ENCODE measurements around the gene CYP2W1.
"Not testable (repeated sequence)": the region's sequence is repeated elsewhere in the genome, so short reads cannot be mapped to it uniquely, and the experiment has no call there.

The CYP2W1 gene

DNA sequence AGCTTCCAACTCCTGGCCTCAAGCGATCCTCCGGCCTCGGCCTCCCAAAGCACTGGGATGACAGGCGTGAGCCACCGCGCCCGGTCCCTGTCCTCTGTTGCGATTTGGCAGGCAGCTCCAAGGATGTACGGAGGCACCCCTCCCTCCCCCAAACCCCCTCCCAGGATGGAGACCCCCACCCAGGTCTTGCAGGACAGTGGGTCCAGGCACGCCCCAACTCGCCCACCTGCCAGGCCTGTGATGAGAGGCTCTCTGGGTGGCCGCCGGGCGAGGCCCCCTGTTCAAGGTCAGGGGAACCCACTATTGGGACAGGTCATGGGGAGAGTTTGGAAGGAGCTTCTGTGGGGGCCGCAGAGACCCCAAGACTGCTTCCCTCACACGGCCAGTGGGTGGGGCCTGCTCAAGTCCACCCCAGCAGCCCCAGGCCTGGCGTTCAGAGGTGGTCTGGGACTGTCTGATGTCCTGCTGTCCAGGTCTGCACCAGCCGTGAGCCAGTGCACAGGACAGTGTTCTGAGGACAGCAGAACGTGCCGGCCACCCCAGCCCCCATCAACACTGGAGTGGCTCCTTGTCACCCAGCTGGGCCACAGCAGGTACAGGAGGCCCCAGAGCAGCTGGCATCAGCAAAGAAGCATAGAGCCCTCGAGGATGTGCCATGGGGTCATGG lies 31.0 kb upstream of the CYP2W1 start:
- no peak for DNase-seq

DNA sequence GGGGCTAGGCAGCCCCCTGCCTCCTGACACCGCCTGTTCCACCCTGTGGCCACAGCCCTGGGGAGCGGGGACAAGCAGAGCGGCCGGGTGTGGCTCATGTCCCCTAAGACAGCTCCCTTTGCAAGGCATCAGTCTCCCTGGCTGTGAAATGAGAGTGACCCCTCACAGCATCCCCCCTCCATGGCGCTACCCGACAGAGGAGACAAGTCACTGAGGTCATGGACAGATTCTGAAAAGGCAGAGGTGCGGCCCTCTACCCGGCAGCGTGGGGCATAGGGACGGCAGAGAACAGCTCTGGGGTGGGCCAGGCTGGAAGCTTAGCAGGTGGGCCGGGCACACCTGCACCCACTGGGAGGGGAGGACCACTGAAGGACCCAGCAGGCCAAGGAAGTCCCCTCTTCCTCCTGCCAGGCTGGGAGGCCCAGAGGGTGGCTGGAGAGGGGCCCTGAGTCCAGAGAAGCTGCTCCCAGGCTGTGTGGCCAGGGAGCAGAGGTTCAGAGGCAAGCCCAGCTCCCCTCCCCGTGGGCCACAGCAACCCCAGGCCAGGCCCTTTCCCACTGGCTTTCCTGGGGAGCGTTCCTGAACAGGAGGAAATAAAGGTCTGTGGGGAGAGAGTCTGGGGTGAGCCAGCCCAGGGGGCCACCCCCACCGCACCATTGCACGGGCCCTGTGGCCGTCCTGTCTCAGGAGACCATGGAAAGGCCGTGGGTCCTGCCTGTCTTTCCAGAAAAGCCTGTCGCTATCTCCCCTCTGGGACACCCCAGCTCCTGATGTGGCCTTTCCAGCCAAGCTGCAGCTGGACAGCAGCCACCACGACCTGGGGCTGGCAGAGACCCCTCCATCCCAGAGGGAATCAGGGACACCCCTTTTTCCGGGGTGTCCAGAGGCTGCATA lies 30.2 kb upstream of the CYP2W1 start:
- no peak for DNase-seq

DNA sequence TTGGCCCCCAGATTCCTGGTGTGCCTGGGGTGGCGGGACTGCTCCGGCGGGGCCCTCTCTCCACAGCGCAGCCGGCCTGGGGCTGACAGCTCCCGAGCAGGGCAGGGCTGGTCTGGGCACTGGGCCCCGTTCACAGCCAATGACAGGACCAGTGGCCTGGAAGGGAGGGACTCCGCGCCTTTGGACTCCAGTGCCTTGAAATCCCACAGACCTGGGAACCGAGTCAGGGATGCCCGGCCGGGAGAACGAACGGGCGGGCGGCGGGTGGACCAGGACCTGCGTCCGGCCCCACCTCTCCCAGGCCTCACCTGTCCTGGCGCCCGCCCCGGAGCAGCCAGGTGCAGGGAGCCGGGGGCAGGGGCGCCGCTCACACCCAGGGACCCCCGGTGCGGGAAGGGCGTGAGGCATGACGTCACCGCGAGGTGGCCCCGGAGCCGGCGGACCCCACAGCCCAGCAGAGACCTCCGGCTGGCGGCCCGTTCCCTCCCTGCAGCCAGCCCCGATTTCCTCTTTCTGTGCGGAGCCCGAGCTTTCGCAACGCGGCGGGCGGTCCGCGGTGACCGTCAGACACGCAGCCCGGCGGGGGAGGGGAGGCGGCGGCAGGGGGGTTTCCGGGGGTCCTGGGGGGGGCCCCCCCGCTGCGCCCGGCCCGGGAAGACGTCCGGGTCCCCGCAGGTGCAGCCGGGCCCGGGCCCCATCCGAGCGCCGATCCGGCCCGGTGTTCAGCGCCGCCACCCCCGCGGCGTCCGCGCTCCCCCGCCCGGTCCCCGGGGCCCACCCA lies 29.2 kb upstream of the CYP2W1 start:
- peak in 1 of 5 experiments; percentile 23 for DNase-seq

DNA sequence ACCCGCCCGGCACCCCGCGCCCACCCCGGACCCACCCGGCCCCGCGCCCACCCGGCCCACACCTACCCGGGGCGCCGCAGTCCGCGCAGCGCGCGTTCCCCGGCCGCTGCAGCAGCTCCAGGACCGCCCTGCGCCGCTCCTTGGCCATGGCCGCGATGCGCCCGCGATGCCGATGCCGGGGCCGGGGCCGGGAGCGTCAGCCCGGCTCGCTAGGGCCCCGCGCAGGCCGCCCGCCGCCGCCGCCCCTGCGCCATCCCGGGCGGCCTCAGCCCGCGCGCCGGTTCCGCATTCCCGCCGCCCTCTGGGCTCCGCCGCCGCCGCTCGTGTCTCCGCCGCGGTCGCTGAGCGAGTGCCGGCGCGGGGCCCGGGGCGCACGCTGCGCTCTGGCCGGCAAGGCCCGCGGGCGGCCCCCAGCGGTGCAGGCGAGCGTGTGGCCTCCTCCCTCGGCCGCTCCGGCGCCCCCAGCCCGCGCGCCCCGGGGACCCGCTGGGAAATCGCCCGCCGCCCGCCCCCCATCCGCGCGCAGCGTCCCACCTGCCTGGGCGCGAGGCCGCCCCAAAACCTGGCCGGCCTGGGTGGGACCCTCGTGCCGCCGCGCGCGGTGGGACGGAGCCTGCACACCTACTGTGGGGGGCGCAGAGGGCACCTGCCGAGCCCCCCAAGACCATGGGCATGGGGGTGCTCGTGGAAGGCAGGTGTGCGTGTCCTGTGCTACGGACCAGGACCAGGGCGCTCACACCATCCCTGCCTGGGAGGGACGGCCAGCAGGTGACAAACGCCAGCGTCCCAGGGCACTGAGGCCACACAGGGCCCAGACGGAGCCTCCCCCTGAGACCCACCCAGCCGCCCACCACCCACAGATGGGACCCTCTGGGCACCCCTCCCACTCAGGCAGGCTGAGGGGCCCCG lies 28.4 kb upstream of the CYP2W1 start, which contains the start of gene ADAP1:
ADAP1 (minus strand) TSS at position 351 of the 909 bp plus-strand sequence; CDS start at position 148, 203 bp downstream.
- peak in 3 of 5 experiments; percentile 27 to 61 (median 60) for DNase-seq

DNA sequence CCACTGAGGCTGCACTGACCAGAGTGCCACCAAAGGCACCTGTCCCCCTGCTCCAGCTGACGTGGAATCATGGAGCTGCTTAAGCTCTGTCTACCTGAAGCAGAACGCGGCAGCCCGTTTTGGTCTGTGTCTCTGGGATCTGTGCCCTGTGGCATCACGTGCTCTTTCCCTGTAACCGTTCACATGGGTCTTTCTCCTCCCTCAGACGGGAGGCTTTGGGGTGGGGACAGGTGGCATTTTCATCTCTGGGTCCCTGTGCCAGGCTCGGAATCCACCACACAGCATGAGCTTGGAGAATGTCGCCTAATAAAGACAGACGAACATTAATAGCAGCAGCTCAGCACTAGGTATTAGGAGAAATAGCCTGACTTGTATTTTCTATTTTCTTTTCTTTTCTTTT lies 26.9 kb upstream of the CYP2W1 start:
- DNase-seq = no peak

GRCh38 chr7:957418-958220 lies 25.4 kb upstream of the CYP2W1 start:
- no peak for DNase-seq

DNA sequence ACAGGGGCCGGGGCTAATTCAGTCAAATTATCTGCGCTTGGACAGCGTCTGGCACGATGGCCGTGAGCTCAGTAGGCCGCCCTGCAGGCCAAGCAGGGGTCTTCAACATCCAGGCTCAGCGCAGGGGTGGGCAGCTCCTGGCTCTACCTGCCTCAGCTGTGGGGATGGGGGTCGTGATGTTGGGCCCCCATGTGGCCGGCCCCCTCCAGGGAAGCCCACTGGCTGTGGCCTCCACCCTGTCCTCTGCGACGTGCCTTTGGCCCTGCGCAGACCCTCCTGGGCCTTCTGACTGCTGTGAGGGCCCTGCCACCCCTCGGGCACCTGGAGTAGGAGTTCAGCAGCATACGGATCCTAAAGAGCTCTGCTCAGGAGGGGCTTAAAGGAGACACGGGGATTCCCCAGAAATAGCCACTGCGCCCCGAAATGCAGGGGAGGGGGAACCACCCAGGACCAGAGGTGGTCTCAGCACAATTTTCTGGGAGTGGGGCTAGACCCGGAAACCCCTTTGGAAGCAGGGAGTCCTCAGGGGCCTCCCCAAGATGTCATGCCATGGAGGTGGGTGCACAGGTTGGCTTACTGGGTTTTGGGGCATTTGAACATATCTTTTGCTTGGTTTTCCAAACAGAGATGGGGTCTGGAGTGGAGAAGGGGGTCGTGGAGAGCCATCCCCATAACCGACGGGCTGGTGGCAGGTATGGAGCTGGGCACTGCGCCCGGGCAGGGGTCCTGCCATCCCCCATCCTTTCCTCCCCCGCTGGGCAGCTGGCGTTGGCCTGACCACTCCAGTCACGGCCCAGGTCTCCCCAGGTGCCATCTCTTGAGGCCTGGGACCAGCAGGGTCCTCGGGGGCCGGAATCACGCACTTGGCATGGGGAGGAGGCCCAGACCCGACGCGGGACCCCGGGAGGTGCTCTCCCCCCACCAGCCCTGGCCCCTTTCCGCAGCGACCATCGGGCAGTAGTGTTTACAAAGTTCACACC lies 24.5 kb upstream of the CYP2W1 start:
- DNase-seq = no peak

DNA sequence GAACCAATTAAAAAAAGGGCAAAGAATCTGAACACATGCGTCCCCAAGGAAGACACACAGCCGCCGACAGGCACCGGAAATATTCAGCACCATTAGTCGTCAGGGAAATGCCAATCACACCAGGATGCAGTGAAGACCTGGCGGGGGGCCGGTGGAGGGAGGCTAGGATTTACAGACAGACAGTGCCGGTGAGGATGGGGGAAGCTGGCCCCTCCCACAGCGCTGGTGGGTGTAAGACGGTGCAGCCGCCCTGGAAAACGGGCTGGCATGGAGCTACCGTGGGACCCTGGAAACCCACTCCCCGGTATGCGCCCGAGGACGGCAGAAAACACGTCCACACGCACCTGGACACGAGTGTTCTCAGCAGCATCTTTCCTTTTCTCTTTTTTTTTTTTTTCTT lies 23.7 kb upstream of the CYP2W1 start:
- DNase-seq = no peak

DNA sequence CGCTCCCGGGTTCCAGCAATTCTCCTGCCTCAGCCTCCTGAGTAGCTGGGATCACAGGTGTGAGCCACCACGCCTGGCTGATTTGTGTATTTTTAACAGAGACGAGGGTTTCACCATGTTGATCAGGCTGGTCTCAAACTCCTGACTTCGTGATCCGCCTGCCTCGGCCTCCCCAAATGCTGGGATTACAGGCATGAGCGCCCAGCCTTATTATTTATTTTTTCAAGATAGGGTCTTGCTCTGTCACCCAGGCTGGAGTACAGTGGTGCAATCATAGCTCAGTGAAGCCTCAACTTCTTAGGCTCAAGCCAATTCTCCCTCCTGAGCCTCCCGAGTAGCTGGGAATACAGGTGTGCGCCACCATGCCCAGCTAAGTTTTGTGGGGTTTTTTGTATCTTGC lies 23.2 kb upstream of the CYP2W1 start:
- DNase-seq = not testable (repeated sequence)

DNA sequence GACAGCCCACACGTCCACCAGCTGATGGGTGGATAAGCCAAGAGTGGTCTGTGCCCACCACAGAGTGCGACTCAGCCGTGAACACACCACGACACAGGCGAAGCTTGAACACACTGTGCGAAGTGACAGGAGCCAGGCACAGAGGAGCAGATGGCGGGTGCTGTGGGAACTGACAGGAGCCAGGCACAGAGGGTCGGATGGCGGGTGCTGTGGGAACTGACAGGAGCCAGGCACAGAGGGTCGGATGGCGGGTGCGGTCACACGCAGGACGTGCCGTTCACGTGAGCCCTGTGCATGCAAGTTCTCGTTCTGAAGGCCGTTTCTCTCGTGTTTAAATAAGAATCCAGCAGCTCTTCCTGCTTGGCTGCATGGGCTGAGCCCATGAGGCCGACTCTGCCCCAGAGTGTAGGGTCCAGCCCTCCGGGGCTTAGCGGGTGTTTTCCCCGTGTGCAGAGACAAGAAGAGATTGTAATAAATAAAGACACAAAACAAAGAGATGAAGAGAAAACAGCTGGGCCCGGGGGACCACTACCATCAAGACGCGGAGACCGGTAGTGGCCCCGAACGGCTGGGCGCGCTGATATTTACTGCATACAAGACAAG lies 22.6 kb upstream of the CYP2W1 start:
- no peak for DNase-seq

- DNase-seq = not testable (repeated sequence)
Measured at GRCh38 chr7:960972-961371, 22.0 kb upstream of the CYP2W1 start.

DNA sequence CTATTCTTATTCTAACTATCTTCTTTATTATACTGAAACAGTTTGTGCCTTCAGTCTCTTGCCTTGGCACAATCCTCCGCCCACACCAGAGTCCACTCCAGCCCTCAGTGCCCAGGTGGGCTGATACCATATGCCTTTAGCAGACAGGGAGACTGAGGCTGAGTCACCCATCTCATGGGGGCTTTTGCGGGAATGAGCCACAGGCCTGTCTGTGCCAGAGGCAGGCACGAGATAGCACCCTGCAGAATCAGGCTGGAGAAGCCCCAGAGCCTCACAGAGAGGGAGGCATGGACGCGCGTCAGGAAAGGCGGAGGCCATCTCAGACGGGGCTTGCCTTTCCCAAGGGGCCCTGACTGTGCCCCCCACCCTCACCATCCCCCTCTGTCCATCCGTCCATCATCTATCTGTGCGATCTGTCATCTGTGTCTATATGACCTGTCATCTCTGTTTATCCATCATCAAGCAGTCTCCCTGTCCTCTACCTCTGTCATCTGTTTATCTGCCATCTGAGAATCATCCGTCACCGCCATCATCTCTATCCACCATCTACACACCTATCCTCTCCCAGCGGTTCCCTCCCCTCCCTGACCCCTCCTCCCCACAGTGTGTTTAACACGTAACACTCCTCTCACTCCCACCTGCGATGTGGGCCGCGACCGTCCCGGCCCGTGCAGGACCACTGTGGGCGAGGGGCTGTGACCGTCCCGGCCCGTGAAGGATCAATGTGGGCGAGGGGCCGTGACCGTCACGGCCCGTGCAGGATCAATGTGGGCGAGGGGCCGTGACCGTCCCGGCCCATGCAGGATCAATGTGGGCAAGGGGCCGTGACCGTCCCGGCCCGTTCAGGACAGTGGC lies 21.2 kb upstream of the CYP2W1 start:
- no peak for DNase-seq

DNA sequence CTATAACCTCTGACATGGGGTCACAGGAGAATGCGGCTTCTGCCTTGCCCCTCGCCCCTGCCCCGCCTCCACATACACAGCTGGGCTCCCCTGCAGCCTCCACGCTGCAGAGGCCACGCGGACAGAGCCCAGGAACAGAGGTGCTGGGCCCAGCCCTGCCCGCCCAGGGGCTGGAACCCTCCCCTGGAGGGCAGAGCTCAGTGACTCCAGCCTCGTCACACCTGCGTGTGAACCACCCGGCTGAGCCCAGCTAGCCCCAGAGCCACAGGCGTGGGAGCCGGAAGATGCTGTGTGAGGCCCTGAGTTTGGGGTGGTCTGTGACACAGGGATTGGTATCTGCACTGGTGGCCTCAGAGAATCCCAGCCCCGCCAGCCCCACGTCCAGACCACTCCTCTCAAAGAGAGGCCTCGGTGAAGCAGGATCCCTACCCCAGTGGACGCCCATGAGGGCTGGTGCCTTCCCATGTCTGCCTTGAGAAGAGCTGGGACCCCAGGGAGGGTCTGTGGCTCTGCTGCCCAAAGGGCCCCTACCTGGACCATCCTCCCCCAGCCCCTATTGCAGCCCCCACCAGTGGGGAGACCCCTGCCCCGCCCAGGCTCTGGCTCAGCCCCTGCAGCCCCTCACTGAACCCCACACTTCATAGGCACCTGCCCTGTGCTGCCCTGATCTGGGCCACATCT lies 20.4 kb upstream of the CYP2W1 start:
- DNase-seq = no peak

DNA sequence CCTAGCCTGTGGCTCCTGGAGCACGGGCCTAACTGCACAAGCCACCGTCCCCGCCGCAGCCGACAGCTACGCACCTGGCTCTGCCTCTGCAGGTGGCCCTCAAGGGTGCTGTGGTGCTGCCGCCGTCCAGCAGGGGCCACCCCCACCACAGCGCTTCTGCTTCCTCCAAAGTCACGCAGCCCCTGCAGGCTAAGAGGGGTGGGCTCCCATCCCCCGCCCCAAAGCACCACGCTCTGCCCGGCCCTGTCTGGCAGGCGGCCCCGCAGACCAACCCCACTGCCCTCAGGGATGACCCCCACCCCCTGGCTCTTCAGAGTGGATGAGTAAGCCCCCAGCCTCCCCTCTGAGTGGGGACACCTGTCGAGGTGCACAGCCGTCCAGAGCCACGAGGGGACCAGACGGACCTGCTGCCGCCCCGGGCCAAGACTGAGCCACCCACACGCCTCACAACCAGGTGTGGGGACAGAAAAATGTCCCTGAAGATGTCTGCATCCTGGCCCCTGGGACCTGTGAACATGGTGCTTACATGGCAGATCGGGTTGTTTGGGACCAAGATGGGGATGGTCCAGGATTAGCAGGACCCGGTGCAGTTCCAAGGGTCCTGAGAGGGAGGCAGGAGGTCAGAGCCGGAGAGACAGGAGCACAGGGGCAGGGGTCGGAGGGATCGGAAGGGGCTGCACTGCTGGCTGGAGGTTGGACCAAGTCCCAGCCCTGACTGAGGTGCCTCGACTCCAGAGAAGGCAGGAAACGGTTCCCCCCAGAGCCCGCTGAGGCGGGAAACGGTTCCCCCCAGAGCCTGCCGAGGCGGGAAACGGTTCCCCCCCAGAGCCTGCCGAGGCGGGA lies 19.5 kb upstream of the CYP2W1 start:
- DNase-seq = no peak

DNA sequence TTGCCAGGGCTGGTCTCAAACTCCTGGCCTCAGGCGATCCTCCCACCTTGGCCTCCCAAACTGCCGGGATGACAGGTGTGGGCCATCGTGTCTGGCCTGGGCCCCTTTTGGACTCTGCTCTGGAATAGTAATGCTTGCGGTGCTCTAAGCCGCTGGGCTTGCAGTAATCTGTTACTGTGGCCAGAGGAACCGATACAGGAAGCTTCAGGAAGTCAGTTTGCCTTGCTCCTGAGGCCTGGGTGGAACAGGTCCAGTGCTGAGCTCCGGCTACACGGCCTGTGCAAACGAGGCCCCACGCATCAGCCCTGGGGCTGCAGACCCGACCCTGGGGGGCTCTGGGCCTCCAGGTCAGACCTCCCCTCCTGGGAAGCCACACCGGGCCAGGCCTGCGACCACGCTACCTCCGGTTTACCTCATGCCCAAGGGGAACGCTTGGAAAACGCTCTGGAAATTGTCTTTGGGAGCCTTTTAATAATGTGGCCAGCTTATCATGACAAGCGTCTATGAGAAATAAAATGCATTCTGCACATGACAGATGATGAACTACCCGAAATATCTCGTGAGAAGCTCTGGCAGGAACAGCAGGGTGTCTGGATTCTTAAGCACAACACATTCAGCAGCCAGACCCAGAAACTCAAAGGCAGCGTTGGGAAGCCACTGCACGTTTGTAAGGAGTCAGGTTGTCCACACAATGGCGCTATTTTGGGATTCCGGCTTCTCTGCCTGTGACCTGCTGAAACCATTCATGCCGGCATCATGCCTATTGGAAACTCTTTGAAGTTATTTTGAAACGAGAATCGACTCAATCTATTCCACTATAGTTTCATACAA lies 18.4 kb upstream of the CYP2W1 start:
- DNase-seq = no peak
